Measurements from ENCODE around the gene MATN1. TPM values are rescaled to one million over a fixed set of nuclear protein-coding genes. Genes with fewer than 3 reads are reported as not detected.

MATN1 gene
- total RNA-seq, 1 experiment from 2014 or later, result 0.24 TPM

DNA sequence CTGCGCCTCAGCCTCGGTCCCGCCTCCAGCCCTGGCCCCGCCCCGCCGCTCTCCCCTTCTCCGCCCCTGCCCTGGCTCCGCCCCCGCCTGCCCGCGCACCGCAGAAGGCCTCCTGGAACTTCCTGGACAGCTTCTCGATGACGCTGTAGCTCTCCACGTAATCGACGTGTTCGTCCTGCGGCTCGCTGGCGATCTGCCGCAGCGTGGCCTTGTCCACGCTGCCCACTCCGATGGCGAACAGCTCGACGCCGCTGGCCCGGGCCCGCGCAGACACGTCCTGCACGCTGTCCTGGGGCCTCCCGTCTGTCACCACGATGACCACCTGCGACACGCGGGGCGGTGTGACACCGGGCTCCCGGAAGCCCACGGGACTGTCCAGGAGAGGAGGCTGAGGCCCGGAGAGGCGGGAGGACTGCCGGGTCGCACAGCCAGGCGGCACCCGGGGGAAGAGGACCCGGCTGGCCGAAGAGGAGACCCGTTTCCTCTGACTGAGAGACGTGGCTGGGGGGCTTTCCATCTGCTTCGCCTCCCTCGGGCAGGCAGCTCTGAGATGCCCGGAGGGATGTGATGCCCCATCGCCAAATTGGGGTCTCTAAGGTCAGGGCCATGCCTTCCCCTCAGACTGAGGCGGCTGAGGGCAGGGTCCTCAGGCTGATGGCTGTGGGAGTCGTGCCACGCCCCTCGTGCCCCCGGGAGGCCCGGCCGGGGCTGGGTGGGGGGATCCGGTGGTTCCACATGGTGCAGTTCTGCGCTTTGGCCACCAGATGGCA lies 4.6 kb downstream of the MATN1 start (continued):
- no peak for TF ChIP-seq ZNF317 (CRISPR knock-in tag; IDR thresholded peaks at IDR 0.05; ENCODE audit: borderline replicate concordance, low read depth)
- TF ChIP-seq, protein P1, sequence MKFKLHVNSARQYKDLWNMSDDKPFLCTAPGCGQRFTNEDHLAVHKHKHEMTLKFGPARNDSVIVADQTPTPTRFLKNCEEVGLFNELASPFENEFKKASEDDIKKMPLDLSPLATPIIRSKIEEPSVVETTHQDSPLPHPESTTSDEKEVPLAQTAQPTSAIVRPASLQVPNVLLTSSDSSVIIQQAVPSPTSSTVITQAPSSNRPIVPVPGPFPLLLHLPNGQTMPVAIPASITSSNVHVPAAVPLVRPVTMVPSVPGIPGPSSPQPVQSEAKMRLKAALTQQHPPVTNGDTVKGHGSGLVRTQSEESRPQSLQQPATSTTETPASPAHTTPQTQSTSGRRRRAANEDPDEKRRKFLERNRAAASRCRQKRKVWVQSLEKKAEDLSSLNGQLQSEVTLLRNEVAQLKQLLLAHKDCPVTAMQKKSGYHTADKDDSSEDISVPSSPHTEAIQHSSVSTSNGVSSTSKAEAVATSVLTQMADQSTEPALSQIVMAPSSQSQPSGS (CRISPR knock-in tag; IDR thresholded peaks at IDR 0.05; ENCODE audit: borderline replicate concordance, low read depth), result no peak
- TF ChIP-seq NFE2L1 (CRISPR knock-in tag; IDR thresholded peaks at IDR 0.05), result no peak
- peak; percentile 25; the same call in 1 of the 2 replicates for TF ChIP-seq ZNF232 (CRISPR knock-in tag; IDR thresholded peaks at IDR 0.05)
- TF ChIP-seq, protein P2, sequence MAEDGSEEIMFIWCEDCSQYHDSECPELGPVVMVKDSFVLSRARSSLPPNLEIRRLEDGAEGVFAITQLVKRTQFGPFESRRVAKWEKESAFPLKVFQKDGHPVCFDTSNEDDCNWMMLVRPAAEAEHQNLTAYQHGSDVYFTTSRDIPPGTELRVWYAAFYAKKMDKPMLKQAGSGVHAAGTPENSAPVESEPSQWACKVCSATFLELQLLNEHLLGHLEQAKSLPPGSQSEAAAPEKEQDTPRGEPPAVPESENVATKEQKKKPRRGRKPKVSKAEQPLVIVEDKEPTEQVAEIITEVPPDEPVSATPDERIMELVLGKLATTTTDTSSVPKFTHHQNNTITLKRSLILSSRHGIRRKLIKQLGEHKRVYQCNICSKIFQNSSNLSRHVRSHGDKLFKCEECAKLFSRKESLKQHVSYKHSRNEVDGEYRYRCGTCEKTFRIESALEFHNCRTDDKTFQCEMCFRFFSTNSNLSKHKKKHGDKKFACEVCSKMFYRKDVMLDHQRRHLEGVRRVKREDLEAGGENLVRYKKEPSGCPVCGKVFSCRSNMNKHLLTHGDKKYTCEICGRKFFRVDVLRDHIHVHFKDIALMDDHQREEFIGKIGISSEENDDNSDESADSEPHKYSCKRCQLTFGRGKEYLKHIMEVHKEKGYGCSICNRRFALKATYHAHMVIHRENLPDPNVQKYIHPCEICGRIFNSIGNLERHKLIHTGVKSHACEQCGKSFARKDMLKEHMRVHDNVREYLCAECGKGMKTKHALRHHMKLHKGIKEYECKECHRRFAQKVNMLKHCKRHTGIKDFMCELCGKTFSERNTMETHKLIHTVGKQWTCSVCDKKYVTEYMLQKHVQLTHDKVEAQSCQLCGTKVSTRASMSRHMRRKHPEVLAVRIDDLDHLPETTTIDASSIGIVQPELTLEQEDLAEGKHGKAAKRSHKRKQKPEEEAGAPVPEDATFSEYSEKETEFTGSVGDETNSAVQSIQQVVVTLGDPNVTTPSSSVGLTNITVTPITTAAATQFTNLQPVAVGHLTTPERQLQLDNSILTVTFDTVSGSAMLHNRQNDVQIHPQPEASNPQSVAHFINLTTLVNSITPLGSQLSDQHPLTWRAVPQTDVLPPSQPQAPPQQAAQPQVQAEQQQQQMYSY (CRISPR knock-in tag; IDR thresholded peaks at IDR 0.05), result no peak
- no peak for TF ChIP-seq NFATC4 (CRISPR knock-in tag; IDR thresholded peaks at IDR 0.05)
- no peak for TF ChIP-seq ESRRA (CRISPR knock-in tag; IDR thresholded peaks at IDR 0.05; ENCODE audit: borderline replicate concordance)
- no peak for TF ChIP-seq AFF4 (CRISPR knock-in tag; IDR thresholded peaks at IDR 0.05; ENCODE audit: borderline replicate concordance)
- no peak for TF ChIP-seq HMGA2 (CRISPR knock-in tag; IDR thresholded peaks at IDR 0.05)
- TF ChIP-seq ZNF138 (CRISPR knock-in tag; conservative IDR thresholded peaks at IDR 0.05), result no peak
- TF ChIP-seq FOXP1 (CRISPR knock-in tag; IDR thresholded peaks at IDR 0.05; ENCODE audit: borderline replicate concordance), result peak; percentile 52
- no peak for TF ChIP-seq CBFB (CRISPR knock-in tag; IDR thresholded peaks at IDR 0.05; ENCODE audit: low read depth)
- no peak for TF ChIP-seq NR1H2 (CRISPR knock-in tag; IDR thresholded peaks at IDR 0.05)
- no peak for TF ChIP-seq FOXP4 (CRISPR knock-in tag; IDR thresholded peaks at IDR 0.05)
- TF ChIP-seq GTF2I (CRISPR knock-in tag; conservative IDR thresholded peaks at IDR 0.05), result no peak
- TF ChIP-seq GABPB1 (CRISPR knock-in tag; IDR thresholded peaks at IDR 0.05), result peak; percentile 36; the same call in 1 of the 2 replicates
- TF ChIP-seq SP1 (CRISPR knock-in tag; conservative IDR thresholded peaks at IDR 0.05), result no peak
- no peak for TF ChIP-seq ZNF512 (CRISPR knock-in tag; IDR thresholded peaks at IDR 0.05; ENCODE audit: borderline replicate concordance)
- no peak for TF ChIP-seq KAT7 (CRISPR knock-in tag; IDR thresholded peaks at IDR 0.05; ENCODE audit: borderline replicate concordance)
- TF ChIP-seq ZNF425 (CRISPR knock-in tag; conservative IDR thresholded peaks at IDR 0.05), result no peak
- TF ChIP-seq NFYB (CRISPR knock-in tag; conservative IDR thresholded peaks at IDR 0.05; ENCODE audit: low read depth), result no peak
- TF ChIP-seq ZNF219 (CRISPR knock-in tag; IDR thresholded peaks at IDR 0.05; ENCODE audit: borderline replicate concordance), result no peak

Data from WTC11 (cell line).